HG03342 (cell line): ENCODE results near the gene ATF7IP2.
"Not testable (repeated sequence)": the region's sequence is repeated elsewhere in the genome, so short reads cannot be mapped to it uniquely, and the experiment has no call there.

Source experiments
- ATAC-seq: cut with Tn5 transposase; IDR thresholded peaks from one replicate; pipeline ENCODE4 v1.9.1; 2021; ENCODE audit warnings: mild to moderate bottlenecking, moderate library complexity; ENCODE audit not compliant: unreplicated experiment

The ATF7IP2 gene

DNA sequence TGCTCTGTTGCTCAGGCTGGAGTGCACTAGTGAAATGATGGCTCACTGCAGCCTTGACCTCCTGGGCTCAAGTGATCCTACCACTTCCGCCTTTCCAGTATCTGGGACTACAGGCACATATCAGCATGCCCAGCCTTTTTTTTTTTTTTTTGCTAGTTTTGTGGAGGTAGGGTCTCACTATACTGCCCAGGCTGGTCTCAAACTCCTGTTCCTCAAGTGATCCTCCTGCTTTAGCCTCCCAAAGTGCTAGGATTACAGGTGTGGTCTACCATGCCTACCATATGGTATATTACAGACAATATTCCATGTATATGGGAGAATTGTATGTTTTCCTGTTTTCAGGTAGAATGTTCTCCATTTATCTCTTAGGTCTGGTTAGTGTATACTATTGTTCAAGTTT lies 12.3 kb upstream of the ATF7IP2 start:
- no peak for ATAC-seq

DNA sequence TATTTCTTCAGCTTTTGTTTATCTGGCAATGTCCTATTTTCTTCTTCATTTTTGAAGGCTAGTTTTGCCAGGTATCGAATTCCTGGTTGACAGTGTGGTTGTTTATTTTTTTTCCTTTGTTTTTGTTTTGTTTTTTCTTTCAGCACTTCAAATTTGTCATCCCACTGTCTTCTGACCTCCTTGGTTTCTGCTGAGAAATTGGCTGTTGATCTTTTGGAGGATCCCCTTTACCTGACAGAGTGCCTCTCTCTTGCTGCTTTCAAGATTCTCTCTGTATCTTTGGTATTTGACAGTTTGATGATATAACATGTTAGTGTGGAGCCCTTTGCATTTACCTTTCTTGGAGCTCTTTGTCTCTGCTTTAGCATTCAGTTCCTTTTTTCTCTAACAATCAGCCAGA lies 9.6 kb upstream of the ATF7IP2 start:
- ATAC-seq = no peak

DNA sequence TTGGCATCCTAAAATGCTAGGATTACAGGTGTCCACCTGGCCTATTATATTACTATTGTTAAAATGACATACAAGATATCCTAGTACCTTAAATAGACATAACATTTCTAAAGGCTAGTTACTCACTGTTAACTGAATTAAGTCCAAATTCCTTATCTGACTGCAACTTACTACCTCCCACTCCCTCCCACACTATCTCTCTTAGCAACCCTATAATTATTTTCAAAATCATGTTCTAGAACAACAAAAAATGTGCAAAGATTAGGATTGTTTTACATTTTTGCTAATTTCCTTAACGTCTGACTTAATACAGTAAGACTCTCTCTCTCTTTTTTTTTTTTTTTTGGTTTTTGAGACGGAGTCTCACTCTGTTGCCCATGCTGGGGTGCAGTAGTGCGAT lies 2.2 kb upstream of the ATF7IP2 start:
- no peak for ATAC-seq

DNA sequence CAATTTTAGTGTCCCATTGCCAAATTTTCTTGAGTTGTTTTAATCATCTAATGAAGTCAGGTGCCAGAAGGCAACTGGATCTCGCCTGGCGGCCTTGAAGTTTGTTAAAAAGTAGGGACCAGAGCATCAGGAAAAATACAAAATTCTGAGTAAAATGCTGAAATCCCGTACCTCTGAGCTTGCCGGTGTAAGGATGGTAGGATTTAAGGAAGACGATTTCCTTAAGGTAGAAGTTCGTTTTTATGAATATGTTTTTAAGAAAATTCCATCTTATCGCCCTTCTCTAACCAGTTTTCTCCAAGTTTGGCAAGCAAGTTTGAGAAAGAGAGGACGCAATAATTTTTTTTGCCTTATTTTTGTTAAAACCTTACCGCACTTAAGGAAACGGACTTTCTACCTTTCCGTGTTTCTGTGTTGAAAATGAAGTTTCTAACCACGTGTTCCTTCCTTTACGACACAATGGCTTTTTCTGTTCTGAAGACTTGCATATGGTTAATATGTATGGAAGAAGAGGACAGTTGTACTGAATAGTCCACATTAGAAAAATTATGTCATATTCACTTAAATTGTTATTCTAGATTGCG lies 748 bp downstream of the ATF7IP2 start:
- no peak for ATAC-seq

DNA sequence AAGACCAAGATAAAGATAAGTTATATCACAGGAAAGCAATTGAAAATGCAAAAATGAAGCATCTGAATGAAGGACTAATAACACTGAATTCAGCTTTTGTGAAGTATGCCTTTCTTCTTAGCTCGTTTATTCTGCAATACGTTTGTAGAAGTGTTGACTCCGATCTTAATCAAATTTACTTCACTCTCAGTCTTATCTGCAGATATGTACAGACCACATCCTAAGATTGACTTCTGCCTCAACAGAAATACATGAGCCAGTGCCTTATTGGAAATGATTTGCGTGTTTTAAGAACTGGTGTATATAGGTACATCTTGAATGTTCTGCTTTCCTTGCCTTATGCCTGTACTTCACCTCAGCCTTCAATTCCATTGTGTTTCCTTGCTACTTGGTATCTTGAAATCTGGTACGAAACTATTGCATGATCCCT lies 1.3 kb downstream of the ATF7IP2 start:
- no peak for ATAC-seq

DNA sequence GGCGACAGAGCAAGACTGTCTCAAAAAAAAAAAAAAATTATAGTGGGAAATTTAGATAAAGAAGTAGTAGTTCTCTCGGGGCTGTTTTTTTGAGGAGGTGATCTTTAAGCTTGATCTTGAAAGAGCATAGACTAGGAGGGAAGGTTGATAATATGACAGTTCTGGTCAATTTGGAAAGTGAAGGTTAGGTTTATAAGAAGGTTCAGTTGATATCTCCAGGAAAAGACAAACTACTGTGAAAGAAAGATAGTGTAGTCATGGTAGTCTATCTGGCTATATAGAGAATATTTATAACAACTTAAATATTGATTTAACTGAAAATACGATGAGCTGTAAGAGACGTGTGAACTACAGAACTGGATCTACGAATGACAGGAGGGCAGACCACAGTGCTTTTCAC lies 3.1 kb downstream of the ATF7IP2 start:
- ATAC-seq = no peak

DNA sequence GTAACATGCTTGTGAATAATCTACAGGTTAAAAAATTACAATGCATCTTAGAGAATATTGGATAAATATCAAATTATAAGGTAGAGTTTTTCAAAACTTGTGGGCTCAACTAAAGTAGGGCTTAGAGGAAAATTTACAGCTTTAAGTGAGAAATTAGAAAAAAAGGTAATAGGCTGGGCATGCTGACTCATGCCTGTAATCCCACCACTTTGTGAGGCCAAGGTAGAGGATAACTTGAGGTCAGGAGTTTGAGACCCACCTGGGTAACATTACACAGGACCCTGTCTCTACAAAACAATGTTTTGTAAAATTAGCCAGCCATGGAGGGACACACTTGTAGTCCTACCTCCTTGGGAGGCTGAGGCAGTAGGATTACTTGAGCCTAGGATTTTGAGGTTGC lies 4.5 kb downstream of the ATF7IP2 start:
- ATAC-seq = no peak

DNA sequence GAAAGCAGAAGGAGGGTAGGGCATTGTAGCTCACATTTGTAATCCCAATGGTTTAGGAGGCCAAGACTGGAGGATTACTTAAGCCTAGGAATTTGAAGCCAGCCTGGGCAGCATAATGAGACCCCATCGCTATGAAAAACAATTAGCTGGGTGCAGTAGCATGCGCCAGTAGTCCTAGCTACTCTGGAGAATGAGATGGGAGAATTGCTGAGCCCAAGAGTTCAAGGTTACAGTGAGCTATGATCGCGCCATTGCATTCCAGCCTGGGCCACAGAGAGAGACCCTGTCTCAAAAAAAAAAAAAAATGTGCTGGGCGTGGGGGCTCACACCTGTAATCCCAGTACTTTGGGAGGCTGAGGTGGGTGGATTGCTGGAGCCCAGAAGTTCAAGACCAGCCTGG lies 5.0 kb downstream of the ATF7IP2 start:
- ATAC-seq = no peak

DNA sequence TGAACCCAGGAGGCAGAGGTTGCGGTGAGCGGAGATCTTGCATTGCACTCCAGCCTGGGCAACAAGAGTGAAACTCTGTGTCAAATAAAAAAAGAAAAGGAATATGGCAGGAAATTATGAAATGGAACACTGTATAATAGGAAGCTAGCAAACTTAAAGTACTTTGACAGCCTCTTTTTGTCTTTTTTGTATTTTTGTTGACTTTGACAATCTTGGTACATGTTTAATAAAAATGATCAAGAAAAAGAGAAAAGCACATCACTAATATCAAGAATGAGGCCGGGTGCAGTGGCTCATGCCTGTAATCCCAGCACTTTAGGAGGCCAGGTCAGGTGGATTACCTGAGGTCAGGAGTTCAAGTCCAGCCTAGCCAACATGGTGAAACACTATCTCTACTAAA lies 5.5 kb downstream of the ATF7IP2 start:
- ATAC-seq = no peak

DNA sequence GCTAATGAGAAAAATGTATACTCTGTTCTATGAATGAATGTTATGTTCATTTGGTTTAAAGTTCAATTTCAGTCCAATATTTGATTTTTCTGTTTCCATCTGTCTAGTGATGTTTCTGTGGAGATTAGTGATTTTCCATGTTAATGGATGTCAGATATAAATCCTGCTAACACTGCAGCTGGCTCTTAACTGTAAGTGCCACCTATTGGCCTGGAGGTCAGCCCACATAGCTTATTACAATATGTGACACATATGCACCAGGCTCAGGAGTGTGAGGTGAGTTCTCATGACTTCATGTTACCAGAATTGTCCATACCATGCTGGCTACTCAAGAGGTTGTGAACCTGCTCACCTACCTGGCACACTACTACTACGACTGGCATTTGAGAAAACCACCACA lies 17.1 kb downstream of the ATF7IP2 start:
- no peak for ATAC-seq

DNA sequence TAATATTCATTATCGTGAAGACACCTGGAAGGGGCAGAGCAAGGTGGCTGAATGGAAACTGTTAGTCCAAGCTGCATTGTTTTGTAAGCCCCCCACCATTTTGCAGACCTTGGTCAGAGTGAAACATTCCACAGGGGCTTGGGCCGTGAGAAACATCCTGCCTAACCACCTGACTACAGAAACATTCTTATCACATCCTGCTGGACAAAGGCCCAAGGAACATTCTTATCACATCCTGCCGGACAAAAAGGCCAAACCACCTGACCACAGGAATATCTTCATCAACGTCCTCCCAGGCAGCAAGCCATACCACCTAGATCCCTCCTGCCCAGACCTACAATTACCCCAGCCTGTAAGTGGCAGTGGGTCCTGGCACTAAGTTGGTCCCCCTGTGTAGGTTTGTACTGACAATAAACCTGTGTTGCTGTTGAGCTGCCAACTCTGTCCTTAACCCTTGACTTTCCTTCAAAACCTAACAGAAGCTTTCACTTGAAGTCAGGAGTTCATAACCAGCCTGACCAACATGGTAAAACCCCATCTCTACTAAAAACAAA lies 19.6 kb downstream of the ATF7IP2 start:
- no peak for ATAC-seq

DNA sequence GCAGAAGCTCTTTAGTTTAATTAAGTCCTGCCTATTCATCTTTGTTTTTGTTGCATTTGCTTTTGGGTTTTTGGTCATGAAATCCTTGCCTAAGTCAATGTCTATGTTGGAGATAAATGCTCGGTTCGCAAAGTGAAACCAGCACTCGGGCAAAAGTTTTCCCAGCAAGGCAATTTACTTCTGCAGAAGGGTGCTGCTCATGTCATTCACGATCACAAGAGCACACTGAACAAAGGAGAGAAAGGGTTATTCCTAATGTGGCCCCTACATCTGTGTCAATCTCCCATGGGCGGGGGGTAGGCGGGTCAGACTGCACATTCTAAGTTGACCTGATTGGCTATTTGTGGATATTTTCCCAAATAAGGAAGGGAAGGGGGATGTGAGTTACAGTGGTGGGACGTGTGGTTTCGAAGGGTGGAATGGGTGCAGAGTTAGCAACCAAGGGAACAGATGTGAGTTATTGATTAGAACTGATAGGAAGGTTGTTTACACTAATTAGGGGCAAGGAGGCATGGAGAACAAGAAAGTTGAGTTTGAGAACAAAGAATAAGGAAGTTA lies 23.0 kb downstream of the ATF7IP2 start:
- ATAC-seq = no peak

DNA sequence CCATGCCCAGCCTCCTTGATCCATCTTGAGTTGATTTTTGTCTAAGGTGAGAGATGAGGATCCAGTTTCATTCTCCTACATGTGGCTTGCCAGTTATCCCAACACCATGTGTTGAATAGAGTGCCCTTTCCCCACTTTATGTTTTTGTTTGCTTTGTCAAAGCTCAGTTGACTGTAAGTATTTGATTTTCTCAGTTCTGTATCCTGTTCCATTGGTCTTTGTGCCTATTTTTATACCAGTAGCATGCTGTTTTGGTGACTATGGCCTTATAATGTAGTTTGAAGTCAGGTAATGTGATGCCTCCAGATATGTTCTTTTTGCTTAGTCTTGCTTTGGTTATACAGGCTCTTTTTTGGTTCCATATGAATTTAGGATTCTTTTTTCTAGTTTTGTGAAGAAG lies 23.9 kb downstream of the ATF7IP2 start:
- not testable (repeated sequence) for ATAC-seq

DNA sequence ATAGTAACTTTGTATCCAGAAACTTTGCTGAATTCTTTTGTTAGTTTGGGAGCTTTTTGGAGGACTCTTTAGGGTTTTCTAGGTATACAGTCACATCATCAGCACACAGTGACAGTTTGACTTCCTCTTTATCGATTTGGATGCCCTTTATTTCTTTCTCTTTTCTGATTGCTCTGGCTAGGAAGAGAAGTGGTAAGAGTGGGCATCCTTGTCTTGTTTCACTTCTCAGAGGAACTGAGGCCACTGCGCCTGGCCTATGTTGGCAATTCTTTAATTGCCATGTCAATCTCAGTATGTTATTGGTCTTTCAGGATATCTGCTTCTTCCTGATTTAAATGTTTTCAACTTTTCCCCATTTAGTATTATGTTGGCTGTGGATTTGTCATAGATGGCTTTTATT lies 24.6 kb downstream of the ATF7IP2 start:
- no peak for ATAC-seq

DNA sequence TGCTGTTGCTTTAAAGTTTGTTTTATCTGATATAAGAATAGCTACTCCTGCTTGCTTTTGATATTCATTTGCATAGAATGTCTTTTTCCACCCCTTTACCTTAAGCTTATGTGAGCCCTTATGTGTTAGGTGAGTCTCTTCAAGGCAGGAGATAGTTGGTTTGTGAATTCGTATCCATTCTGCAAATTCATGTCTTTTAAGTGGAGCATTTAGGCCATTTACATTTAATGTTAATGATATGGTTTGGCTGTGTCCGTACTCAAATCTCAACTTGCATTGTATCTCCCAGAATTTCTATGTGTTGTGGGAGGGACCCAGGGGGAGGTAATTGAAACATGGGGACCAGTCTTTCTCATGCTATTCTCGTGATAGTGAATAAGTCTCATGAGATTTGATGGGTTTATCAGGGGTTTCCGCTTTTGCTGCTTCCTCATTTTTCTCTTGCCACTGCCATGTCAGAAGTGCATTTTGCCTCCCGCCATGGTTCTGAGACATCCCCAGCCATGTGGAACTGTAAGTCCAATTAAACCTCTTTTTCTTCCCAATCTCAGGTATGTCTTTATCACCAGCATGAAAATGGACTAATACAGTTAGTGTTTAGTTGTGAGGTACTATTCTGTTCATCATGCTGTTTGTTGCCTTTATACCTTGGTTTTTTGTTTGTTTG lies 27.2 kb downstream of the ATF7IP2 start:
- no peak for ATAC-seq

DNA sequence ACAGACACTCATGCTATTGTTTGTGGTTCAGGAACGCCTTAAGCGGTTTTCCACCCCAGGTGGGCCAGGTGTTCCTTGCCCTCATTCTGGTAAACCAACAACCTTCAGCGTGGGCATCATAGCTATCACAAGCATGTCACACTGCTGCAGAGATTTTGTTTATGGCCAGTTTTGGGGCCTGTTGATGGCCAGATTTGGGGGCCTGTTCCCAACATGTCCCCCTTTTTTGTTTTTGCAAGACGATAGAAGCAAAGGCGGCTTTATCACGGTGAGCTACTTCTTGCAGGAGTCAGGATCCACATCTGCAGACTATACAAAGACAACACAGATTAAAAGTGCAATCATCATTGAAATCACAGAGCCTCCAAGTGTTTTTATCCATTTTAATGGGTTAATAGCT lies 32.3 kb downstream of the ATF7IP2 start:
- not testable (repeated sequence) for ATAC-seq

DNA sequence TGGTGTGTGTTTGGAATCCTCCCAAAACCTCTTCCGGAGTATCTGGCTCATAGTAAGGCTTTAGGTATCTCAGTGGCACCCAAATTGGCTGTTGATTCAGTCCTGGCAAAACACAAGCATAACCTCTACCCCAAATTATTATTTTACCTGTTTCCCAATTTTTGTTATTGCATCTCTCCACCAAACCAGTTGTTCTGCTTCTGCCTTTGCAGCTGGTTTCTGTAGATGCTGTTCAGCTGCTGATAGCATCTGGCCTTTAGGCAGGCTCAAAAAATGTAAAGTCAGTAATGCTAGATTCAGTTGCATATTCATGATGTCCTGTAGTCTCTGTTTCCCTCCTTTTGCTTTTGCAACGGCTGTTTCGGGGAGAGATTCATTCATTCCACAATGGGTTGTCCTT lies 33.8 kb downstream of the ATF7IP2 start:
- ATAC-seq = no peak

DNA sequence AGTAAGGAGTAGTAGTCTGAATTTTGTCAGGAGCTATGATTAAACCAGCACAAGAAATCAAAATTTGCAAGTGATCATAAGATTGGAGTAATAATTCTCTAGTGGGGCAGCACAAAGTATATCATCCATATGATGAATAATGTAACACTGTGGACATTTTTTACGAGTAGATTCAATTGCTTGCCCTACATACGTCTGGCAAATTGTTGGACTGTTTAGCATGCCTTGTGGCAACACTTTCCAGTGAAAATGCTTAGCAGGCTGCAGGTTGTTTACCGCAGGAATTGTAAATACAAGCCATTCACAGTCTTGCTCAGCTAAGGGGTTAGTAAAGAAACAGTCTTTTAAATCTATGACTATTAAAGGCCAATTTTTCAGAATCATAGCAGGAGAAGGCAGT lies 35.7 kb downstream of the ATF7IP2 start:
- no peak for ATAC-seq

DNA sequence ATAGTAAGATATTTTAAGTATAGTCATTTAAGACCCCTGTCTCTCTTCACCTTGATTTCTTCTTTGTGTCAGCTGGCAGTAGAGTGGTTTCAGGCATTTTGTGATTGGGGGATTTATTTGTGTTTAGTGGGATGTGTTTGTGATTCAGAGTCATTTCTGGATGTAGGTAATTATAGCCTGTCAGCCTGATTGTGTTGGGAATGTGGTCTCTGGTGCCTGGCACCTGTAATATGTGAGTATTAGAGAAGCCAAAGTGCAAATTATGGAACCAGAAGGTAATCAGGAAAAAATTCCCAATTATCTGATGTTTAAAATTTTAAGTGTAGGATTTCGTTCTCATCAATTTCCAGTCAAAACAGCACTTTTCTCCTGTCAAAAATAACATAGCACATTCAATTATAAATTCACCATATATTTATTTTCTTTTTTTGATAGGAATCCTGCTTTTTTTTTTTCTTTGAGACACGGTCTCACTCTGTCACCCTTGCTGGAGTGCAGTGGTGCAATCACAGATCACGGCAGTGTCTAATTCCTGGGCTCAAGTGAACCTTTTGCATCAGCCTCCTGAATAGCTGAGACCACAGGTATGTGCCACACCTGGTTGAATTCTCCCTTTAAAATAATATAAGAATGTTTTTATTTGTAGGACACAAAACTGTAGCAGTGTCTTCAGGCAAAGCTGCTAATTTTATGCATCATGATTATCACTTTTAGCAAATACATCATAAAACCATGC lies 42.7 kb downstream of the ATF7IP2 start:
- no peak for ATAC-seq

DNA sequence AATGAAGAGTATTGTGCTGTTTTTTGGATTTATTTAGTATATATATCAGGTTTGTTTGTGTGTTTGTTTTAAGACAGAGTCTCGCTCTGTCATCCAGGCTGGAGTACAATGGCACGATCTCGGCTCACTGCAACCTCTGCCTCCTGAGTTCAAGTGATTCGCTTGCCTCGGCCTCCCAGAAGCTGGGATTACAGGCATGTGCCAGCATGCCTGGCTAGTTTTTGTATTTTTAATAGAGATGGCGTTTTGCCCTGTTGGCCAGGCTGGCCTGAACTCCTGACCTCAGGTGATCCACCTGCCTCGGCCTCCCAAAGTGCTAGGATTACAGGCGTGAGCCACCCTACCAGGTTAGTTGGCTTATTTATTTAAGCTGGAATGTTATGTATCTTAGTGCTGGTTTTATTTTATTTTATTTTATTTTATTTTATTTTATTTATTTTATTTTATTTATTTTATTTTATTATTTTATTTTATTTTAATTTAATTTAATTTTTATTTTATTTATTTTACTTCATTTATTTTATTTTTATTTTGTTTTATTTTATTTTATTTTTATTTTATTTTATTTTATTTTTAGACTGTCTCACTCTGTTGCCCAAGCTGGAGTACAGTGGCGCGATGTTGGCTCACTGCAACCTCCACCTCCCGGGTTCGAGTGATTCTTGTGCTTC lies 43.6 kb downstream of the ATF7IP2 start:
- not testable (repeated sequence) for ATAC-seq

DNA sequence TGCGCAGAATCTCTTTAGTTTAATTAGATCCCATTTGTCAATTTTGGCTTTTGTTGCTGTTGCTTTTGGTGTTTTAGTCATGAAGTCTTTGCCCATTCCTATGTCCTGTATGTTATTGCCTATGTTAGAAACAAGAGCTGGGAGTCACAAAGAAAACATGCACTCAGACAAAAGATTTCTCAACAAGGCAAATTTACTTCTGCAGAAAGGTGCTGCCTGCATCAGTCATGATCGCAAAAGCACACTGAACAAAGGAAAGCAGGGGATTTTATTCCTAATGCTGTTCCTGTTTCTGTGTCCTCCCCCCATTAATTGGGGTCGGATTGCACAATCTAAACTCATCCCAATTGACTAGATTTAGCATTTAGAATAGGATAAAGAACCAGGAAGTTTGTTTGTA lies 55.9 kb downstream of the ATF7IP2 start:
- no peak for ATAC-seq
